HepG2 (cell line): ENCODE measurements around the gene SYNC.

ENCODE experiments used
- ASH2L ChIP-seq: fragments of 300-600, 200-600 bp; sonication (generic); IDR thresholded peaks from 2 replicates; pipeline ENCODE4 v1.7.0; 2017; ENCODE audit warnings: low read depth, mild to moderate bottlenecking, moderate library complexity, mixed read lengths, low read length; ENCODE audit not compliant: insufficient read length
- CEBPG ChIP-seq: IDR thresholded peaks from 2 replicates; pipeline ENCODE4 v1.6.1; 2016
- CTCF ChIP-seq: sonication (generic); formaldehyde crosslinking; IDR thresholded peaks from 2 replicates; pipeline ENCODE4 v1.5.0; 2020; ENCODE audit warnings: mild to moderate bottlenecking, missing genetic modification reagents, moderate library complexity
- ETV6 ChIP-seq: sonication (generic); formaldehyde crosslinking; conservative IDR thresholded peaks from 2 replicates; pipeline ENCODE4 v1.4.0; 2020; ENCODE audit warnings: missing genetic modification reagents
- HOXA3 ChIP-seq: sonication (generic); formaldehyde crosslinking; IDR thresholded peaks from 2 replicates; pipeline ENCODE4 v1.5.0; 2020; ENCODE audit warnings: missing genetic modification reagents
- MTA1 ChIP-seq: sonication (generic); formaldehyde crosslinking; IDR thresholded peaks from 2 replicates; pipeline ENCODE4 v1.4.0; 2020; ENCODE audit warnings: missing genetic modification reagents, mild to moderate bottlenecking, borderline replicate concordance
- NR2F1 ChIP-seq, 2 experiments: fragments of 450-650 bp in 1 of 2; formaldehyde crosslinking in 1 of 2; IDR thresholded peaks; 2 replicates each; pipeline versions ENCODE4 v1.5.0 to v1.6.1; 2016 to 2020; ENCODE audit warnings: mild to moderate bottlenecking in 1 of 2, missing compliant biosample characterization in 1 of 2, missing genetic modification reagents in 1 of 2, moderate library complexity in 1 of 2
- PHF8 ChIP-seq: sonication (generic); formaldehyde crosslinking; IDR thresholded peaks from 2 replicates; pipeline ENCODE4 v1.5.0; 2020; ENCODE audit warnings: missing genetic modification reagents
- SMARCC2 ChIP-seq: fragments of 450-650 bp; IDR thresholded peaks from 2 replicates; pipeline ENCODE4 v1.6.1; 2017; ENCODE audit warnings: antibody characterized with exemption, mild to moderate bottlenecking
- USF2 ChIP-seq, 2 experiments: sonication (generic) in 1 of 2; formaldehyde crosslinking in 1 of 2; IDR thresholded peaks; 2 replicates each; pipeline versions ENCODE4 v1.5.1 to v1.6.1; 2011 to 2020; ENCODE audit warnings: borderline replicate concordance in 1 of 2, low read depth in 1 of 2, low read length in 1 of 2, mild to moderate bottlenecking in 1 of 2, missing genetic modification reagents in 1 of 2, moderate library complexity in 1 of 2
- ZFP36L2 ChIP-seq: sonication (generic); formaldehyde crosslinking; IDR thresholded peaks from 2 replicates; pipeline ENCODE4 v1.4.0; 2020; ENCODE audit warnings: missing genetic modification reagents

- TF ChIP-seq NR2F1 (CRISPR knock-in tag; IDR thresholded peaks at IDR 0.05) (no peak), MTA1 (CRISPR knock-in tag) (no peak), ZFP36L2 (CRISPR knock-in tag) (no peak), CTCF (no peak), USF2 (IDR thresholded peaks at IDR 0.05; ENCODE audit: low read depth, low read length) (no peak), USF2 (CRISPR knock-in tag; IDR thresholded peaks at IDR 0.05; ENCODE audit: borderline replicate concordance) (no peak), CEBPG (no peak), ASH2L (no peak), SMARCC2 (no peak), PHF8 (CRISPR knock-in tag) (no peak), ETV6 (CRISPR knock-in tag) (no peak), HOXA3 (CRISPR knock-in tag) (no peak)
Measured at GRCh38 chr1:32718527-32718926, 16.0 kb upstream of the SYNC start.
